Brain microvascular endothelial cell (primary cell): ENCODE results near the gene SIL1.

Experiments
- DNase-seq: peaks from one replicate; pipeline ENCODE4 v3.0.0-alpha.2; 2020
- H3K27ac ChIP-seq: fragments of 250-450 bp; sonication (Bioruptor Pico); 2 replicates; pipeline ENCODE4 v1.5.1; 2020; ENCODE audit warnings: mild to moderate bottlenecking, moderate library complexity
- H3K27me3 ChIP-seq: fragments of 250-450 bp; sonication (Bioruptor Pico); replicated peaks from 2 replicates; pipeline ENCODE4 v1.5.1; 2020; ENCODE audit warnings: mild to moderate bottlenecking
- H3K36me3 ChIP-seq: fragments of 250-450 bp; sonication (Bioruptor Pico); replicated peaks from 2 replicates; pipeline ENCODE4 v1.5.1; 2020; ENCODE audit warnings: mild to moderate bottlenecking
- H3K4me3 ChIP-seq: 2 replicates; pipeline ENCODE4 v1.5.1; 2011; ENCODE audit warnings: low read depth, mild to moderate bottlenecking, control low read depth, low read length, moderate library complexity
- CTCF ChIP-seq: IDR thresholded peaks from 2 replicates; pipeline ENCODE4 v1.5.1; 2011; ENCODE audit warnings: low read depth, mild to moderate bottlenecking, moderate library complexity, low read length, control low read depth, inconsistent platforms; ENCODE audit errors: missing control alignments
- in situ Hi-C: cut with HindIII; loops from 2 replicates; pipeline ENCODE4 v1.10.0; 2017; ENCODE audit warnings: low sequenced_read_pairs, low pct_ligation_motif_present

Gene SIL1

GRCh38 chr5:139149477-139150199 is 48.5 kb downstream of the SIL1 start:
- Histone ChIP-seq H3K36me3 (no peaks in the 10 kb centered on the region), H3K27ac (peak overlapping the region; percentile 35), H3K27me3 (no peaks in the 10 kb centered on the region), H3K4me3 (no peak overlapping the region)
- peak; percentile 72 for DNase-seq
- in situ Hi-C loops: no loop called here
- TF ChIP-seq CTCF: no peak

GRCh38 chr5:139148986-139149385 is 49.2 kb downstream of the SIL1 start:
- no peak for TF ChIP-seq CTCF
- Histone ChIP-seq H3K36me3 (no peaks in the 10 kb centered on the region), H3K27me3 (no peaks in the 10 kb centered on the region), H3K4me3 (no peak overlapping the region), H3K27ac (no peak overlapping the region)
- no peak for DNase-seq
- in situ Hi-C loops: no loop called here

DNA sequence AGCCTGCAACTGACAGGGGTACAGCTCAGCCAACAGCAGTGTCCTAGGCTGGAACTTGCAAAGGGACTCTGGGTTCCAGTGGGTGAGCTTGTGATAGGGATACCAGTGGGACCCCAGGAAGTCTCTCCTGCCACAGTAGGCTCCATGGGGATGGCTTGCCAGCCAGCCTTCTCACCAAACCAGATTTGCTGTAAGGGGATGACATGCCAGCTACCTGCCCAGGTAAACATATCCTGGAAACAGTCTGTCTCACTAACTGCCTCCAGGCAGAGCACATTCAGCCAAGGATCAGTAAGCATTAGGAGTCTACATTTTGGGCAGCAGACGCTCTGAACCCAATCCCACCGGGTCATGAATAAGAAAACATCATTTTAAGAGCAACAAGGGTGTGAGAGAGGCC is 49.9 kb downstream of the SIL1 start:
- in situ Hi-C loops: no loop called here

DNA sequence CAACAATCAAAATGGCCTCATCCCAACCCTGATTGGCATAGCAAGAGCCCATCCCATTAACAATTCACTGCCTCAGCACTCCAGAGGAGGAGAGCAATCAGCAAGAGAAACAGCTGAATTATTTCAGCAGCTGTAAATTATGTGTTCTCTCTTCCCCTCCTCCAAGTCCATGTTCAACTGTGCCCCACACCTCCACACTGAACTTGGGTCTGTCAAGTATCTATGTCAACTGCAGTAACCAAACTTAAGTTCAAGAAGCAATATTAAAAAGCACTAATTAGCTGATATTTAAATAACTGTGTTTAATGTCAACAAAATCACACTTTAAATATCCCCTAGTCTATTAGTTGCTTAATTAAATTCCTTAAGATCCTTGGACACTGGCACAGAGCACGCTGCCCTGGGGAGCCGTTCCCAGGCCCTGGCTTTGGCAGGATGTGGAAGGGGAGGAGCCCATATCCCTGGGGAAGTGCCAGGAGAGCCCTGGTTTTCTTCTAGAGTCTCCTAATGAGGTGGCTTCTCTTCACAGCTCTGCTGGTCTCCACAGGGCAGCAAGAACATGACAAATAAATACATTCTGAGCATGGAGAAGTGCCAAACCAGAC is 50.6 kb downstream of the SIL1 start:
- Histone ChIP-seq H3K27me3 (no peaks in the 10 kb centered on the region), H3K4me3 (no peak overlapping the region), H3K27ac (no peak overlapping the region), H3K36me3 (no peaks in the 10 kb centered on the region)
- no peak for TF ChIP-seq CTCF
- no peak for DNase-seq
- in situ Hi-C loops: no loop called here

More for the DNA sequence above, 49.9 kb downstream of the SIL1 start:
- Histone ChIP-seq H3K27ac (no peak overlapping the region), H3K36me3 (no peaks in the 10 kb centered on the region), H3K4me3 (no peak overlapping the region), H3K27me3 (no peaks in the 10 kb centered on the region)
- DNase-seq: no peak
- no peak for TF ChIP-seq CTCF

DNA sequence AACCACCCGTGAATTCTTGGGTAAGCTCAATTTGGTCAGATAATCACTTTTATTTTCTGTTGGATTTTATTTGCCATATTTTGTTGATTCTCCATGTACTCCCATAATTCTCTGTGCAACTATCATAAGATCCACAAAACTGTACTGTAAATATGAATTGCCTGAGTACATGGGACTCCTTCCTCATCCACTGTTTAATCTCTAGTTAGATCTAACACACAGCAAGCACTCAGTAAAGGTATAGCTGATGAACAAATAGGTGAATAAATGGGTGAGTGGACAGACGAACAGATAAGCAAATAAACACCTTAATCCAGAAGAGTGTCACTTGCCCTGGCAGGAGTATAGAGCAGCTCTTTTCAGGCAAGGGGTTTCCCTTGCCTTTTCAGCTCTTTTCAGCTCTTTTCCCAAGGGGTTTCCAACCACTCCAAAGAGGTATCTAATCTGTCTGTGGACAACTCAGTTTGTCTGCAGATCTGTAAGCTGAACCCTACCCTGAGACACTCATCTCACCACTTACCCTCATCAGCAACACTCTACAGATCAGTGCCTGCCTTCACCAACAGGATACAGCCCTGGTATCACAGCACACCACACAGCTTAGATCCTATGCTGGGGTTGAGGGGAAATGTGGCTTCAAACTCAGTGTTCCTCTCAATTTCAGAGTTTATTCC is 51.2 kb downstream of the SIL1 start:
- in situ Hi-C loops: no loop called here
- Histone ChIP-seq H3K36me3 (no peaks in the 10 kb centered on the region), H3K27me3 (no peaks in the 10 kb centered on the region), H3K4me3 (no peak overlapping the region), H3K27ac (no peak overlapping the region)
- no peak for DNase-seq
- no peak for TF ChIP-seq CTCF
